ENCODE results near the gene PPM1K. TPM values are rescaled to one million over a fixed set of nuclear protein-coding genes. Genes with fewer than 3 reads are reported as not detected.

Gene PPM1K
- total RNA-seq, 1 experiment from 2014 or later = 19.8 TPM

- H3K4me3 ChIP-seq (ENCODE audit: insufficient read depth, low read depth, low read length) = no peak overlapping the region
- no peaks in the 10 kb centered on the region for H3K36me3 ChIP-seq (replicated peaks; ENCODE audit: control insufficient read depth, insufficient read depth, low read length)
- DNase-seq = peak; percentile 28
- no peaks in the 10 kb centered on the region for H3K27me3 ChIP-seq (ENCODE audit: control insufficient read depth, insufficient read depth, low read length)
Measured at GRCh38 chr4:88291003-88291402, 6.6 kb upstream of the PPM1K start.

GRCh38 chr4:88286897-88287296, 2.5 kb upstream of the PPM1K start:
- no peaks in the 10 kb centered on the region; the same call in 1 of the 2 replicates for H3K27me3 ChIP-seq (ENCODE audit: control insufficient read depth, insufficient read depth, low read length)
- no peak for DNase-seq
- H3K36me3 ChIP-seq (replicated peaks; ENCODE audit: control insufficient read depth, insufficient read depth, low read length) = no peaks in the 10 kb centered on the region
- no peak overlapping the region for H3K4me3 ChIP-seq (ENCODE audit: insufficient read depth, low read depth, low read length)

GRCh38 chr4:88285235-88285653, 883 bp upstream of the PPM1K start:
- no peak overlapping the region; the same call in 1 of the 2 replicates for H3K4me3 ChIP-seq (ENCODE audit: insufficient read depth, low read depth, low read length)
- H3K27me3 ChIP-seq (ENCODE audit: control insufficient read depth, insufficient read depth, low read length) = no peaks in the 10 kb centered on the region; the same call in 1 of the 2 replicates
- H3K36me3 ChIP-seq (replicated peaks; ENCODE audit: control insufficient read depth, insufficient read depth, low read length) = no peaks in the 10 kb centered on the region
- DNase-seq = no peak

- Histone ChIP-seq H3K27me3 (ENCODE audit: control insufficient read depth, insufficient read depth, low read length) (no peaks in the 10 kb centered on the region; the same call in 1 of the 2 replicates), H3K4me3 (ENCODE audit: insufficient read depth, low read depth, low read length) (peak overlapping the region; percentile 76), H3K36me3 (replicated peaks; ENCODE audit: control insufficient read depth, insufficient read depth, low read length) (no peaks in the 10 kb centered on the region)
- DNase-seq = peak; percentile 81
Measured at GRCh38 chr4:88283661-88284438, 511 bp downstream of the PPM1K start.

GRCh38 chr4:88280228-88280795, 4.0 kb downstream of the PPM1K start:
- no peaks in the 10 kb centered on the region for H3K36me3 ChIP-seq (replicated peaks; ENCODE audit: control insufficient read depth, insufficient read depth, low read length)
- H3K27me3 ChIP-seq (ENCODE audit: control insufficient read depth, insufficient read depth, low read length) = no peaks in the 10 kb centered on the region; the same call in 1 of the 2 replicates
- H3K4me3 ChIP-seq (ENCODE audit: insufficient read depth, low read depth, low read length) = no peak overlapping the region
- no peak for DNase-seq

GRCh38 chr4:88277711-88278225, 6.6 kb downstream of the PPM1K start:
- H3K27me3 ChIP-seq (ENCODE audit: control insufficient read depth, insufficient read depth, low read length) = no peaks in the 10 kb centered on the region
- no peak overlapping the region for H3K4me3 ChIP-seq (ENCODE audit: insufficient read depth, low read depth, low read length)
- no peaks in the 10 kb centered on the region; the same call in 1 of the 2 replicates for H3K36me3 ChIP-seq (replicated peaks; ENCODE audit: control insufficient read depth, insufficient read depth, low read length)
- DNase-seq = no peak

GRCh38 chr4:88276952-88277710, 7.2 kb downstream of the PPM1K start:
- H3K4me3 ChIP-seq (ENCODE audit: insufficient read depth, low read depth, low read length) = no peak overlapping the region
- no peak for DNase-seq
- no peaks in the 10 kb centered on the region; the same call in 1 of the 2 replicates for H3K36me3 ChIP-seq (replicated peaks; ENCODE audit: control insufficient read depth, insufficient read depth, low read length)
- H3K27me3 ChIP-seq (ENCODE audit: control insufficient read depth, insufficient read depth, low read length) = no peaks in the 10 kb centered on the region

GRCh38 chr4:88275949-88276515, 8.3 kb downstream of the PPM1K start:
- Histone ChIP-seq H3K36me3 (replicated peaks; ENCODE audit: control insufficient read depth, insufficient read depth, low read length) (no peaks in the 10 kb centered on the region; the same call in 1 of the 2 replicates), H3K27me3 (ENCODE audit: control insufficient read depth, insufficient read depth, low read length) (no peaks in the 10 kb centered on the region), H3K4me3 (ENCODE audit: insufficient read depth, low read depth, low read length) (no peak overlapping the region)
- DNase-seq = no peak

GRCh38 chr4:88275516-88275915, 8.8 kb downstream of the PPM1K start:
- Histone ChIP-seq H3K36me3 (replicated peaks; ENCODE audit: control insufficient read depth, insufficient read depth, low read length) (no peaks in the 10 kb centered on the region; the same call in 1 of the 2 replicates), H3K4me3 (ENCODE audit: insufficient read depth, low read depth, low read length) (no peak overlapping the region), H3K27me3 (ENCODE audit: control insufficient read depth, insufficient read depth, low read length) (no peaks in the 10 kb centered on the region)
- no peak for DNase-seq

- no peak overlapping the region for H3K4me3 ChIP-seq (ENCODE audit: insufficient read depth, low read depth, low read length)
- H3K36me3 ChIP-seq (replicated peaks; ENCODE audit: control insufficient read depth, insufficient read depth, low read length) = peaks cover 6% of the 10 kb centered on the region
- H3K27me3 ChIP-seq (ENCODE audit: control insufficient read depth, insufficient read depth, low read length) = no peaks in the 10 kb centered on the region
- DNase-seq = no peak
Measured at GRCh38 chr4:88268913-88269312, 15.4 kb downstream of the PPM1K start.

GRCh38 chr4:88264336-88264735, 20.0 kb downstream of the PPM1K start:
- Histone ChIP-seq H3K4me3 (ENCODE audit: insufficient read depth, low read depth, low read length) (no peak overlapping the region), H3K27me3 (ENCODE audit: control insufficient read depth, insufficient read depth, low read length) (no peaks in the 10 kb centered on the region), H3K36me3 (replicated peaks; ENCODE audit: control insufficient read depth, insufficient read depth, low read length) (peaks cover 6% of the 10 kb centered on the region)
- DNase-seq = no peak

- Histone ChIP-seq H3K4me3 (ENCODE audit: insufficient read depth, low read depth, low read length) (no peak overlapping the region), H3K36me3 (replicated peaks; ENCODE audit: control insufficient read depth, insufficient read depth, low read length) (no peaks in the 10 kb centered on the region), H3K27me3 (ENCODE audit: control insufficient read depth, insufficient read depth, low read length) (no peaks in the 10 kb centered on the region)
- DNase-seq = no peak
Measured at GRCh38 chr4:88257726-88258125, 26.6 kb downstream of the PPM1K start.

- Histone ChIP-seq H3K4me3 (ENCODE audit: insufficient read depth, low read depth, low read length) (no peak overlapping the region), H3K36me3 (replicated peaks; ENCODE audit: control insufficient read depth, insufficient read depth, low read length) (no peaks in the 10 kb centered on the region), H3K27me3 (ENCODE audit: control insufficient read depth, insufficient read depth, low read length) (no peaks in the 10 kb centered on the region)
- DNase-seq = no peak
Measured at GRCh38 chr4:88255111-88255510, 29.2 kb downstream of the PPM1K start.

GRCh38 chr4:88251924-88252323, 32.4 kb downstream of the PPM1K start:
- Histone ChIP-seq H3K4me3 (ENCODE audit: insufficient read depth, low read depth, low read length) (no peak overlapping the region), H3K27me3 (ENCODE audit: control insufficient read depth, insufficient read depth, low read length) (no peaks in the 10 kb centered on the region), H3K36me3 (replicated peaks; ENCODE audit: control insufficient read depth, insufficient read depth, low read length) (no peaks in the 10 kb centered on the region)
- no peak for DNase-seq

All from H7 (cell line).